Measurements from ENCODE around the gene TANC2. TPM values are rescaled to one million over a fixed set of nuclear protein-coding genes. Genes with fewer than 3 reads are reported as not detected.

Gene TANC2
- total and polyA plus RNA-seq, 2 of the 8 experiments (the other 6 are each of a cell fraction or from before 2014, with no cell fraction given) = 5.7 to 21.9 TPM

DNA sequence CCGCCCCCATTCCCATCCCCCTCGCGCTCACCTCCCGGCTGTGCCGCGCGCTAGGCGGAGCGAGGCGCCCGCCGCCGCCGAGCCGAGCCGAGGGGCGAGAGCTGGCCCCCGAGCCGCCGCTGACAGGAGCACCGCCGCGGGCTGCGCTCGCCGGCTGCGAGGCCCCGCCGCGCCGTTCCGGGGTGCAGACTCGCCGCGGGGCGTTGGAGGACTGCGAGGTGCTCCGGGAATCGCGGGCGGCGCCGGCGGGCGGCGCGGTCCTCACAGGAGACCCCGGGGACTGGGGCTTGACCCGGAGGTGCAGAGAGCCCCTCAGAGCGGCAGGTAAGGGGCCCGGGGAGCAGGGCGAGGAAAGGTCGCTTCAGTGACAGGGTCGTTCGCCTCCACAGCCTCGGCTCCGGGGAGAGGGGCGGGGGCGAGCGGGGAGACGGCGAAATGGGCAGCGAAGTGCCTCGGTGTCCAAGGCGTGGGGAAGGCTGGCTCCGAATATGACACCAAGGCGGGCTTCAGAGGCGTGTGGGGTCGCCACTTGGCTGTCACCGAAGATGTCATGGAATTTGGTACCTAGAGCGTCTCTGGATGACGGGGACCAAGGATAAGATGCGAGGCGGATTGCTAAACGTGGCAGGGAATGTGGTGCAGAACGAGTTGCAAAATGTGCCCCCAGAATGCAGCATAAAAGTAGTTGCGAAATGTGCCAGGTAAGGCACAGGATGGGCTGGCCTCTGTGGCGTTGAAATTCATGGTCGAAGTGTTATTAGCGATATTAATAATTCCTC is 580 bp downstream of the TANC2 start:
- no peak overlapping the region for H4K91ac ChIP-seq (replicated peaks; ENCODE audit: insufficient read length, low read length)
- DNase-seq (ENCODE audit: low read depth in 1 of 2, low spot score in 2 of 2) (peak in 1 of 2 experiments; percentile 69), FAIRE-seq (no peak)
- H4K20me1 ChIP-seq (replicated peaks in 1 of 2; ENCODE audit: control insufficient read depth in 1 of 2, insufficient read depth in 2 of 2, low read length in 2 of 2) = peaks cover 0 to 1% of the 10 kb centered on the region in 2 experiments
- H3K27ac ChIP-seq (ENCODE audit: low read depth, low read length) = no peak overlapping the region
- H2BK20ac ChIP-seq (ENCODE audit: low read length) = no peak overlapping the region
- peaks cover 0 to 16% (median 7%) of the 10 kb centered on the region in 4 experiments; a peak in 5 of 7 replicates for H3K27me3 ChIP-seq (replicated peaks in 1 of 4; ENCODE audit: control insufficient read depth in 3 of 4, extremely low read depth in 1 of 4, insufficient read depth in 3 of 4, low read length in 3 of 4)
- H3K4ac ChIP-seq (replicated peaks; ENCODE audit: insufficient read length, low read depth, low read length) = no peak overlapping the region
- no peak overlapping the region for H2BK5ac ChIP-seq (ENCODE audit: low read depth, low read length)
- no peak overlapping the region for H4K5ac ChIP-seq (ENCODE audit: insufficient read length, low read depth, low read length)
- H3K14ac ChIP-seq (ENCODE audit: insufficient read length) = no peak overlapping the region
- H2AK5ac ChIP-seq (ENCODE audit: low read depth, low read length) = no peak overlapping the region
- H3K23me2 ChIP-seq (ENCODE audit: low read depth, low read length) = peaks cover 8% of the 10 kb centered on the region
- H3K79me2 ChIP-seq (ENCODE audit: control insufficient read depth in 1 of 2, insufficient read depth in 2 of 2, low read length in 2 of 2) = peaks cover 0 to 33% of the 10 kb centered on the region in 2 experiments; a peak in 2 of 4 replicates
- no peak overlapping the region for H2BK12ac ChIP-seq (ENCODE audit: low read depth, low read length)
- ChIA-PET POLR2A (ENCODE audit: partially characterized antibody) (interaction anchor here (0.7 to 1.8 kb wide), 5 partner anchors 10 to 147 kb away, joined by 3 to 7 read pairs (median 3); no protein-coding TSS in a partner anchor), CTCF (ENCODE audit: partially characterized antibody) (interaction anchor here (1.2 to 2.3 kb wide), 4 partner anchors 32 to 275 kb away, joined by 3 to 7 read pairs (median 4); no protein-coding TSS in a partner anchor)
- H3K79me1 ChIP-seq (ENCODE audit: low read depth, low read length) = no peaks in the 10 kb centered on the region
- no peak overlapping the region for H2BK15ac ChIP-seq (ENCODE audit: low read length)
- peaks cover 1% of the 10 kb centered on the region in 2 experiments; a peak in 1 of 4 replicates for H3K9me3 ChIP-seq (ENCODE audit: insufficient read depth in 2 of 2, low read depth in 1 of 2, low read length in 1 of 2)
- peak overlapping the region in 3 of 4 experiments; percentile 42 to 87 (median 61); a peak in 5 of 7 replicates for H3K9ac ChIP-seq (replicated peaks in 1 of 4; ENCODE audit: extremely low read depth in 1 of 4, low read depth in 3 of 4, low read length in 3 of 4)
- no peak overlapping the region for H3K23ac ChIP-seq (ENCODE audit: insufficient read length)
- H3K36me3 ChIP-seq (ENCODE audit: control insufficient read depth in 2 of 4, insufficient read depth in 4 of 4, low read length in 3 of 4) = no peaks in the 10 kb centered on the region
- no peak overlapping the region for H3K18ac ChIP-seq (ENCODE audit: extremely low read depth, low read length)
- H2AFZ ChIP-seq (ENCODE audit: low read length) = peak overlapping the region; percentile 42; the same call in 1 of the 2 replicates
- WGBS, 2 experiments (ENCODE audit: extremely low coverage in 1 of 2, insufficient coverage in 1 of 2, insufficient read length in 1 of 2, insufficient replicate concordance in 2 of 2, low coverage in 1 of 2, low lambda C conversion rate in 2 of 2, missing lambda C conversion rate in 1 of 2) = 3% methylated on average over 55 of the region's 80 CpGs; no CpG with 5 or more reads in 1 of the 2 experiments
- H4K8ac ChIP-seq (ENCODE audit: extremely low read depth, insufficient read depth, low read length) = no peak overlapping the region
- no peak overlapping the region for H3K56ac ChIP-seq (replicated peaks; ENCODE audit: insufficient read length, low read depth, low read length)
- peak overlapping the region; percentile 87 to 100 for H3K4me2 ChIP-seq (ENCODE audit: insufficient read depth in 1 of 2, low read depth in 2 of 2, low read length in 2 of 2)
- peak overlapping the region; percentile 50 to 95 (median 68) for H3K4me3 ChIP-seq (ENCODE audit: extremely low read depth in 1 of 4, insufficient read depth in 2 of 4, low read depth in 3 of 4, low read length in 4 of 4)
- no peak overlapping the region for H2BK120ac ChIP-seq (replicated peaks; ENCODE audit: low read depth, low read length)
- peaks cover 4 to 16% (median 9%) of the 10 kb centered on the region in 4 experiments; a peak in 6 of 7 replicates for H3K4me1 ChIP-seq (replicated peaks in 1 of 4; ENCODE audit: control insufficient read depth in 3 of 4, insufficient read depth in 4 of 4, low read length in 3 of 4)
- TF ChIP-seq, protein P1, sequence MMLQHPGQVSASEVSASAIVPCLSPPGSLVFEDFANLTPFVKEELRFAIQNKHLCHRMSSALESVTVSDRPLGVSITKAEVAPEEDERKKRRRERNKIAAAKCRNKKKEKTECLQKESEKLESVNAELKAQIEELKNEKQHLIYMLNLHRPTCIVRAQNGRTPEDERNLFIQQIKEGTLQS (IDR thresholded peaks at IDR 0.05; ENCODE audit: insufficient read depth, low read depth, low read length) = no peak
- peak; percentile 61 for TF ChIP-seq KDM4A (IDR thresholded peaks at IDR 0.05; ENCODE audit: low read depth, low read length, severe bottlenecking)
- TF ChIP-seq PHF8 (conservative IDR thresholded peaks at IDR 0.05; ENCODE audit: low read depth, low read length) = peak; percentile 11; the same call in 1 of the 2 replicates
- TF ChIP-seq EP300 (IDR thresholded peaks at IDR 0.05; ENCODE audit: borderline replicate concordance in 1 of 2, low read depth in 2 of 2, low read length in 2 of 2) = no peak

All from H1 (cell line).